ENCODE measurements around the gene ADAT1.
"Not testable (repeated sequence)": the region's sequence is repeated elsewhere in the genome, so short reads cannot be mapped to it uniquely, and the experiment has no call there.

The ADAT1 gene

DNA sequence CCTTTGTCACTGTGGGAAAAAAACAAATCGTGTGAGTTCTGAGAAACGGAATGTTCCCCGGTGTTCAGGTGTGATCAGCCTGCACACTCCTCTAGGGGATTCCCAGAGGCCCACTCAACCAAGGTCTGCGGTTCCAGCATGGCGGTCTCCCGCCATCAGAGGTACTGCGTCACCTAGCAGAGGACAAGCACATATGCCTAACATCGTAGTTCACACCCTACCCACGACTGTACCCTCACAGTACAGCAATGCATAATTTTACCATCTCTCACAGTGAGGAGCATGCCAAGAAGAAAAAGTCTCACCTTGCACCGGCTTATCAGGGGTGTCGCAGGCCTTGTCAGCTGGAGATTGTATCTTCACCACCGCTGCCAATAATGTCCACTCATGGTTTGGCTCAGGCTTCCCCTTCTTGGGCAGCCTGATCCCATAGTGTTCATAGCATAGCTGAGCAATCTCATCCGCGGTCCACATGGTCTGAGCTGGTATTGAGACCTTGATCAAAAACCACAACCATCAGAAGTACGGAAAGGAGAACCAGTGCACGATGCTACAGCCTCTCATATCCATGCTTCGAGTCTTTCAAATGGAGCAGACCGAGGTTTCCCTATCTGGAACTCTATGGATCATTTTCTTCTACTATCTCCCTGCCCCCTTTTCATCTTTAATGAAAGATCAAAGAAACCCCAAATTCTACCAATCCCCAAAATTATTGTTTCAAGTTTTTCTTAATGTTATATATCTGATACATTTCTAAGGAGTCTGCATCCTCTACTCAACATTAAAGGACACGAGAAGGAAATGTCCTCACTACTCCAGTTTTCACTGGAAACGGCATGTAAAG is 2.5 kb downstream of the ADAT1 start:
- no peak for DNase-seq (ENCODE audit: low read depth)

- DNase-seq (ENCODE audit: low read depth): no peak
These were observed 4.3 kb downstream of the ADAT1 start for GRCh38 chr16:75618780-75619179.

DNA sequence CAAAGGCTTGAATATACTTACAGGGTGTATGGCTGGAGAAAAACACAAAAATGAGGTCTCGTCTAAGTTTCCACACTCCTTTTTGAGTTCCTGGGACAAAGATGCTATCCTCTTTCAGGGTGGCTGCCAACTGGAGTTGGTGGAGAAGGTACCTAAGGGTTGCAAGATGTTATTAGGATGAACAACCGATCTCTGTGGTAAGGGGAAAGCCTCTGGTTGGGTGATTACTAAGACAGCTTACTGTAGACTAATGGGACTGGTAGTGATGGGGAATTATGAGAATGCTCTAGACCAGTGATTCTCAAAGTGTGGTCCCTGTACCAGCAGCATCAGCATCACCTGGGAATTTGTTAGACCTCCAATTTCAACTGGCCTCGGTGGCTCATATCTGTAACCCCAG is 6.0 kb downstream of the ADAT1 start:
- no peak for DNase-seq (ENCODE audit: low read depth)

GRCh38 chr16:75616521-75617010 is 6.5 kb downstream of the ADAT1 start:
- no peak for DNase-seq (ENCODE audit: low read depth)

GRCh38 chr16:75615619-75616018 is 7.5 kb downstream of the ADAT1 start:
- DNase-seq (ENCODE audit: low read depth): no peak

DNA sequence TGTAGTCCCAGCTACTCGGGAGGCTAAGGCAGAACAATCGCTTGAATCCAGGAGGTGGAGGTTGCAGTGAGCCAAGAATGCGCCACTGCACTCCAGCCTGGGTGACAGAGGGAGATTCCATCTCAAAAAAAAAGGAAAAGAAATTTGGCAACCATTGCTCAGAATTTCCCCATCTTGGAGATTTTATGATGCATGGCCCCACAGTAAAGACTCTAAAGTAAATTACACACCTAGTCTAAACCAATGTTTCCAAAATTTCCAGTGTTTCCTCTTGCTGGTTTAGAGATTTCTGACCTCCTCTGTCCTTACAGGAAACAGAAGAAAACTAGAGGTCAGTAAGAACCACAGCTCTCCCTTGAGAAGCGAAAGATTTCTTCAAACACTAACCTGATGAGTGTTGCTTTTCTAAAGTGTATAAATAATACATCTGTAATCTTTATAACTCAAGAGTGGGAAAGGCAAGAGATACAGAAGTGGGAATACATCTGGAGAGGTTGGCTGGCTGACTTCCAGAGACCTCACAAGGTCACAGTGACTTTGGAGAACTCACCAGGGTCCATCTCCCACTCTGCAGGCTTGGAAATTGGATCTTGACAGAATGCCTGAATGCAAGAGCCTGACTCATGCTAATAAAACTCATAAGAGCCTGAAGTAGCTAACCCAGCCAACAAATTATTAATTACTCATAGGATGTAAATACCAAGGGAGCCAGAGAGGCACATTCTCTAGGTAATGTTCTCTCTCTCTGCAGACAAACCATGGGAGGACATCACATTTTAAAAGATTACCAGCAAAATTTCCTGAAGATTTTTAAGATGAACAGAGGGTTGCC is 8.8 kb downstream of the ADAT1 start:
- no peak for DNase-seq (ENCODE audit: low read depth)

DNA sequence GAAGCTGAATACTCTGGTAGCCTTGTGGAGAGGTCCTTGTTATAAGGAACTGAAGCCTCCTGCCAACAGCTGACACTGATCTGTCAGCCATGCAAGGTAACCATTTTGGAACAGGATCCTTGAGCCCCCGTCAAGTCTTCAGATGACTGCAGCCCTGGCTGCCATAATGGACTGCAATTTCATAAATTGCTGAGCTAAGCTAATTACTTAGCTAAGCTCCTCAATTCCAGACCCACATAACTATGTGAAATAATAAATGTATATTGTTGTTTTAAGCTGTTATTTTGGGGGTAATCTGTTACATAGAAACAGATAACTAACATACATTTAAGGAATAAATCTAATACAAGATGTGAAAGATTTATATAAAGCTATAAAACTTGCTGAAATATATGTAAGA is 16.6 kb downstream of the ADAT1 start:
- no peak for DNase-seq (ENCODE audit: low read depth)

GRCh38 chr16:75603241-75603640 is 19.8 kb downstream of the ADAT1 start:
- no peak for DNase-seq (ENCODE audit: low read depth)

DNA sequence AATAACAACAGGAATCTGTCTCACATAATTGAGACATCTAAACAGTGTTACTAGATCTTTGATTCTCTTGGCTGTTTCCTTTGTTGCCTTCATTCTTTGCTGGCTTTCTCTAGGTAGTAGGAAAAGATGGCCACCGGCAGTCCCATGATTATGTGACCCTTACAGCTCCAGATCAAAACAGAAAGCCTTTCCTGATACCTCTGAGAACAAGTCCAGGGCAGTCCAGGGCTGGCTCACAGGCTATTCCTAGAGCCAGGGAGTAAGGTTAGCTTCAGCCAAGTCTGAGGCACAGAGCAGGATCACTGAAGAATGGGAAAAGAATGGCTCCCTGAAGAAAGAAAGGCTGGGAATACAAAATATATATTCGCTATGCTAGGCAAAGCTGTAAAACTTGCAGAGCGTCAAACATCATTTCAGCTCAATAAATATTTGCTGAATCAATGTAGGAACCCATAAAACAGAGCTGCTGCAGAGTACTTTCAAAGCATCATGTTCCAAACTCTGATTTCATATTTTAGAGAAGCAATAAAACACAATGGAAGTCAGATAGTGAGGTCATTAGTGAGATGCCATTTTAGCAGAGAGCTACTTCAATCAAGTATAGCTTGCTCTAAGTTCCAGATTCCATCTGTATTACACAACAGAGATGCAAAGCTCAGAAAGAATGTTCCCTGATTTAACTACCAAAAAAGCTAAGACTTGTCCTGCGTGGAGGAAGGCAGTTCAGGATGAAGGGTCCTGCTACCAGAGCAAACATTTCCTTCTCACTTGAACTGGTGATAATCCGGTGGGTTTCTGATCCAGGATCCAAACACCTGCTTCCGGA is 23.4 kb downstream of the ADAT1 start:
- no peak for DNase-seq (ENCODE audit: low read depth)

- no peak for DNase-seq (ENCODE audit: low read depth)
These were observed 29.0 kb downstream of the ADAT1 start for GRCh38 chr16:75593825-75594820.

DNA sequence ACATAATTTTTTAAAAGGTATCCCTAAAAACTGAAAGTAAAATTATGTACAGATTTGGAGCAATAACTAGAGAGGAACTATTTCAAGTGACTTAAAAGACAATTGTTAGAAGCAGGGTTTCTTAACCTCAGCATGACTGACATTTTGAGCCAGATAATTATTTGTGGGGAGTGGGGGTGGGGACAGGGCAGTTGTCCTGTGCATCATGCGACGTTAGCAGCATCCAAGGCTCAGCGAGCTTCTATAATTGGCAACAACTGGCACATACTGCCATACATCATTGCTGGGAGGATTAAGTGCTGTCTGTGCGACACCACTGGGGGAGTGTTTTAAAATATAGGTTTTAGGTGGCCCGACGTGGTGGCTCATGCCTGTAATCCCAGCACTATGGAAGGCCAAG is 29.8 kb downstream of the ADAT1 start:
- no peak for DNase-seq (ENCODE audit: low read depth)

DNA sequence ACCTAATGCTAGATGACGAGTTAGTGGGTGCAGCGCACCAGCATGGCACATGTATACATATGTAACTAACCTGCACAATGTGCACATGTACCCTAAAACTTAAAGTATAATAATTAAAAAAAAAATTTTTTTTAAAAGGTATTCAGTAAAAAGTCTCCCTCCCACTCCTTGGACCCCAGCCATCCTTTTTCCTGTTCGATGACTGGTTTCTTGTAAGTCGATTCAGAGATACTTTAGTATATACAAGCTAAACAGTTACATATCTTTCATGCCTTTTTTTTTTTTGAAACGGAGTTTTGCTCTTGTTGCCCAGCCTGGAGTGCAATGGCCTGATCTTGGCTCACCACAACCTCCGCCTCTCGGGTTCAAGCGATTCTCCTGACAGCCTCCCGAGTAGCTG is 31.2 kb downstream of the ADAT1 start:
- DNase-seq (ENCODE audit: low read depth): not testable (repeated sequence)

- no peak for DNase-seq (ENCODE audit: low read depth)
These were observed 31.9 kb downstream of the ADAT1 start for GRCh38 chr16:75590920-75591843.

DNA sequence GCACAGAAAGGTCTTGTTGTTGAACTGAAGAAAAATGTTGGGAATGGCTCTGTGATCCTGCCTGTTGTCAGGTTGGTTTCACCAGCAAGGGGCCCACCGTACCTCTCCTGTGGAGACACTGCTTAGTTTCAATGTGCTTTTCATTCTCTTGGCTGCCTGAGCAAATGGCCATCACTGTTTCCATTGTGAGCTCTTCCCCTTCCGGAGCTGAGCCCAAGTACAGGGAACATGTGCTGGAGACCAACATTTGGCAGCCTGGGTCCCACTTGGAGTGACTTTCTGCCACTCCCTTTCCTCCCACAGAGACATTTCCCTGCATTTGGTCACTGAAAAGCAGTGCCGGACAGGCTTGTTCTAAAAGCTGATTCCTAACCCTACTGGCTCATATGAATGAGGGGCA is 33.8 kb downstream of the ADAT1 start:
- no peak for DNase-seq (ENCODE audit: low read depth)

DNA sequence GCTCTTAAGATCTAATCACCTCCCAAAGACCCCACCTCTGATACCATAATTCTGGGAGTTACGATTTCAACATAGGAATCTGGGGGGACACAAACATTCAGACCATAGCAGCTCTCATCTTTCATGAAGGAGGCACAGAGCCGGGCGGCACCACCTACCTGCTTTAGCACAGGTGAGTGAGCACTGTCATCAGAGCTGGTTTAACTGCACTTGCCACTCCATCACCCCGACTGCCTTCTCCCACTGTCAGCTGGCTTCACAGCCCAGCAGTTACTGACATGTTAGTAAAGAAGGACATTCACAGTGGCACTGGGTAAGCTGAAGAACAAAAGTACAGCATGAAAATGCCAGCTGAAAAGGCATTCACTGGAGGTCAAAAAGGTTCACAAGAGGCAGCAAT is 34.4 kb downstream of the ADAT1 start:
- DNase-seq (ENCODE audit: low read depth): no peak

GRCh38 chr16:75584108-75584507 is 39.0 kb downstream of the ADAT1 start:
- no peak for DNase-seq (ENCODE audit: low read depth)

- no peak for DNase-seq (ENCODE audit: low read depth)
These were observed 43.7 kb downstream of the ADAT1 start for GRCh38 chr16:75579281-75579834.

- DNase-seq (ENCODE audit: low read depth): no peak
These were observed 44.4 kb downstream of the ADAT1 start for GRCh38 chr16:75578725-75579124.

DNA sequence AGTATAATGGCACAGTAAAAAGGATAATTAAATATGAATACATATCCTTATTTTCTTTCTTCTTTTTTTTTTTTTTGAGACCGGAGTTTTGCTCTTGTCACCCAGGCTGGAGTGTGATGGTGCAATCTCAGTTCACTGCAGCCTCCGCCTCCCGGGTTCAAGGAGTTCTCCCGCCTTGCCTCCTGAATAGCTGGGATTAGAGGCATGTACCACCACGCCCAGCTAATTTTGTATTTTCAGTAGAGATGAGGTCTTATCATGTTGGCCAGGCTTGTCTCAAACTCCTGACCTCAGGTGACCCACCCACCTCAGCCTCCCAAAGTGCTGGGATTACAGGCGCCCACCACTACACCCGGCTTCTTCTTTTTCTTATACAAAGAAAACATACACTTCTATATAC is 44.9 kb downstream of the ADAT1 start:
- no peak for DNase-seq (ENCODE audit: low read depth)

GRCh38 chr16:75576384-75576811 is 46.7 kb downstream of the ADAT1 start:
- DNase-seq (ENCODE audit: low read depth): no peak
